Lower leg skin (tissue), 4 donors: ENCODE data around the gene LGALS14. TPM values are rescaled to one million over a fixed set of nuclear protein-coding genes. Genes with fewer than 3 reads are reported as not detected.
"Not testable (repeated sequence)": the region's sequence is repeated elsewhere in the genome, so short reads cannot be mapped to it uniquely, and the experiment has no call there.

Experiments used
- DNase-seq, 2 donors: peaks; one replicate each; pipeline ENCODE4 v3.0.0-alpha.2; 2019; ENCODE audit warnings: low spot score in 2 of 2
- H3K4me3 ChIP-seq: fragments of 200-600 bp; sonication (generic); 2 replicates; pipeline ENCODE4 v1.5.1; 2017; ENCODE audit warnings: mild to moderate bottlenecking, low read depth; ENCODE audit not compliant: poor library complexity, severe bottlenecking
- POLR2A ChIP-seq, 2 donors: fragments of 450-650 bp; IDR thresholded peaks; one replicate each; pipeline ENCODE4 v1.6.1; 2016 to 2017; ENCODE audit warnings: antibody characterized with exemption in 2 of 2, mild to moderate bottlenecking in 1 of 2, moderate library complexity in 1 of 2
- WGBS, 2 donors: methylation state at CpG; one replicate each; pipeline ENCODE4 v1.1.5; 2018; 5-methylcytosine and 5-hydroxymethylcytosine counted together
- intact Hi-C: fragments of 100-400 bp; cut with DNase I; formaldehyde crosslinking; loops from one replicate; pipeline ENCODE4 v1.15.0; 2023; ENCODE audit warnings: low total_unique reads
- total RNA-seq, 4 donors: library from RNA; depleted of rRNA; stranded (reverse); fragments of >200 nt; gene quantifications; one replicate each; pipeline ENCODE4 v1.1.0, GENCODE V29; 2016
- TF ChIP-seq, protein P1 (sequence below), 3 donors: fragments of 450-650 bp; IDR thresholded peaks; one replicate each; pipeline ENCODE4 v1.5.1; 2016; ENCODE audit warnings: antibody characterized with exemption in 3 of 3, mild to moderate bottlenecking in 3 of 3, moderate library complexity in 2 of 3

LGALS14 gene
- total RNA-seq, 4 donors from 2014 or later = not detected

DNA sequence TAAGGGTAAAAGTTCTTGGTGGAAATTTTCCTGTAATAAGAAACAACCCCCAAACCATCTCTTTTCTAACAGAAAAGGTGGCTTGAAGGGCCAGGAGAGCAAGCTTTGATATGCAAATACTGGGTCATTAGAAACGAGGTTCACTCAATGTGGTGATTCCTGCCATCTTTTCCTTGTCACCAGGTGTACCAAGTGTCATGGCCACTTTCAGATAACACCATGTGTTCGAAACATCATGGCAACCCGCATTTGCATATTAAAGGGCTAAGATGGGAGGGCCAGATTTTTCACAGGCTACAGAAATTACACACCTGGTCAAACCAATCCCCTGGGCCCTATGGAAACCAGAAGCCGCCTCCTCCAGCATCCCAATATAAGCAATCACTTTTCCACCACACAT, 33.3 kb upstream of the LGALS14 start:
- TF ChIP-seq, protein P1, sequence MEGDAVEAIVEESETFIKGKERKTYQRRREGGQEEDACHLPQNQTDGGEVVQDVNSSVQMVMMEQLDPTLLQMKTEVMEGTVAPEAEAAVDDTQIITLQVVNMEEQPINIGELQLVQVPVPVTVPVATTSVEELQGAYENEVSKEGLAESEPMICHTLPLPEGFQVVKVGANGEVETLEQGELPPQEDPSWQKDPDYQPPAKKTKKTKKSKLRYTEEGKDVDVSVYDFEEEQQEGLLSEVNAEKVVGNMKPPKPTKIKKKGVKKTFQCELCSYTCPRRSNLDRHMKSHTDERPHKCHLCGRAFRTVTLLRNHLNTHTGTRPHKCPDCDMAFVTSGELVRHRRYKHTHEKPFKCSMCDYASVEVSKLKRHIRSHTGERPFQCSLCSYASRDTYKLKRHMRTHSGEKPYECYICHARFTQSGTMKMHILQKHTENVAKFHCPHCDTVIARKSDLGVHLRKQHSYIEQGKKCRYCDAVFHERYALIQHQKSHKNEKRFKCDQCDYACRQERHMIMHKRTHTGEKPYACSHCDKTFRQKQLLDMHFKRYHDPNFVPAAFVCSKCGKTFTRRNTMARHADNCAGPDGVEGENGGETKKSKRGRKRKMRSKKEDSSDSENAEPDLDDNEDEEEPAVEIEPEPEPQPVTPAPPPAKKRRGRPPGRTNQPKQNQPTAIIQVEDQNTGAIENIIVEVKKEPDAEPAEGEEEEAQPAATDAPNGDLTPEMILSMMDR (IDR thresholded peaks at IDR 0.05) = no peak
- no peak for TF ChIP-seq POLR2A (IDR thresholded peaks at IDR 0.05)
- WGBS, 2 donors = 43 to 49% methylated on average over 4 of the region's 4 CpGs
- DNase-seq = no peak
- intact Hi-C loops = no loop called here
- no peak overlapping the region for H3K4me3 ChIP-seq

DNA sequence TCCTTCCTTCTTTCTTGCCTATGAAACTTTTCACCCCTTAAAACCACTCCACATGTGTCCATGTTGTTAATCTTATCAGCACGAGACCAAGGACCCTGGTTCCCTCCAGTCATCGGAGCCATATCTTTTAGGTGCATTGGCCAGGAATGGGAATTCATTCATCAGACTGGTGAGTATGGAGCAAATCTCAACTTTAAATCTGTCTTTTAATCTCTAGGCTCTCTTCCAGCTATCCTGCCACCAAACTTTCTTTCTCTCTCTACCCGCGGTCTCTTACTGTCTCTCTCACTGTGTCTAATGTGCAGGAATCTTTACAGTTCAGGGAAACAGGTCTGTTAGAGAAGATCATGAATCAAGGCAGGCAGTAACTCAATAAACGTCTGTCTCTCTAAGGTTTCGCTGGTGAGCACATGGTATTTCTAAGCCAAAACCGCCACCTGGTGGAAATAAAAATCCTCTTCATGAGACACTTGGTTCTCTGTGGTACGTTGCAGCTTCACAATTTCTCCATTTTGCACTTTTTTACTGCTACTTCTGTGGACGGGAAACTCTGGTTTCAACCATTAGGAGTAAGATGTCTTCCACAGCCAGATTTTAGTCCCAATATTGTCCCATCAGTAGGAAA, 32.4 kb upstream of the LGALS14 start:
- no peak overlapping the region for H3K4me3 ChIP-seq
- WGBS, 2 donors = 14 to 17% methylated on average over 9 of the region's 9 CpGs
- intact Hi-C loops = no loop called here
- TF ChIP-seq, protein P1 (IDR thresholded peaks at IDR 0.05) = no peak
- no peak for TF ChIP-seq POLR2A (IDR thresholded peaks at IDR 0.05)
- DNase-seq = no peak

DNA sequence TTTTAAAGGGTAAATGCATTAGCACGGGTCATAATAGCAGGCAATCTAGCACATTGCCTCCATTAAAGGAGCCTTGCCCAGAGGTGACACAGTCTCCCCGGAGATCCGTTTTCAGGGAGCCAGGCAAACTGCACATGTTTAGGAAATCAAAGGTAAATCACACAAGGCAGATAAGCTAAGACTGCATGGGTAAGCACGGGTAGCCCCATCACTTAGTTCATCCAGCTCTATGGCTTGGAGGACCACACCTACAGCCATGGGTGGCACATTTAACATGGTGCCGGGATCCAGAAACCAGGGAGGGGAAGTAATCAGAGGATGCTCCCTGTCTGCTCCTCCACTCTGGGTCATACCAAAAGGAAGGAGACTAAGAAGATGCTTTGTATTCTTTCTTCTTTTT, 31.8 kb upstream of the LGALS14 start:
- intact Hi-C loops = no loop called here
- WGBS, 2 donors = 68 to 75% methylated on average over 5 of the region's 5 CpGs

DNA sequence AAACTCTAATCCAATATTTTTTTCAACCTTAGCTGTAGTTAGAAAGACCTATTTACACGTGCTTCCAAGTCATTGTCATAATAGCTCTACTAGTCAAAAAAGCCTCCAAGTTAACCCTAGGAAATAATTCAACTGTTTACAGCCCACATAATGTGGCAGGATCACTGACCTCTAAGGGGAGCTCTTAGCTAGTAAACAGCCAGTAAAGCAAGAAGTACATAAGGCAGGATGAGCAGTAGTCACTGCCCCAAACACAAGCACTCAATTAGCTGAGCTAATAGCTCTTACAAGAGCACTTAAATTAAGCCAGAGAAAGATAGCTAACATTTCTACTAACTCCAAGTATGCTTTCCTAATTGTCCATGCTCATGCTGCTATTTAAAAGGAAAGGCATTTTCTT, 30.4 kb upstream of the LGALS14 start:
- WGBS, 2 donors = 30 to 36% methylated on average over 1 of the region's 1 CpG
- DNase-seq, H3K4me3 ChIP-seq, intact Hi-C loops: not testable (repeated sequence)

More for the DNA sequence above, 31.8 kb upstream of the LGALS14 start:
- TF ChIP-seq, protein P1 (IDR thresholded peaks at IDR 0.05) = no peak
- no peak for TF ChIP-seq POLR2A (IDR thresholded peaks at IDR 0.05)
- DNase-seq = no peak
- H3K4me3 ChIP-seq = no peak overlapping the region

DNA sequence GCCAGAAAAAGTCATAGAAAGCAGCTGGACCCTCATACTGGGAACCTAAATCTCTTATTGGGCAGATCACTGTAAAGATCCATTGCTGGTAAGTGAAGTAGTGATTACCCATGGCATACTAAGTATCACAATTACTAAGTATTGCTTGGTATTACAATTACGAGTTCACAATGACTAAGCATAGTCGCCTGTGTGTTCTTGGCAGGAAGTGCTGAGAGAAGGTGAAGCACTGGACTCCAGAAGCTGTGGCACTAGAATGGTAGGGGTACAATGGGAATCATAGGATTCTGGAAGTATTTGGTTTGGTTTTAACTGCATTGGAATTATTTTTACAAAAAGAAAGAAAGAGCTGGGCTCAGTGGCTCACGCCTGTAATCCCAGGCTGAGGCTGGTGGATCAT, 28.3 kb upstream of the LGALS14 start:
- 56 to 80% methylated on average over 3 of the region's 3 CpGs for WGBS, 2 donors
- no peak for TF ChIP-seq POLR2A (IDR thresholded peaks at IDR 0.05)
- TF ChIP-seq, protein P1 (IDR thresholded peaks at IDR 0.05) = no peak
- no peak for DNase-seq
- intact Hi-C loops = no loop called here
- no peak overlapping the region for H3K4me3 ChIP-seq

DNA sequence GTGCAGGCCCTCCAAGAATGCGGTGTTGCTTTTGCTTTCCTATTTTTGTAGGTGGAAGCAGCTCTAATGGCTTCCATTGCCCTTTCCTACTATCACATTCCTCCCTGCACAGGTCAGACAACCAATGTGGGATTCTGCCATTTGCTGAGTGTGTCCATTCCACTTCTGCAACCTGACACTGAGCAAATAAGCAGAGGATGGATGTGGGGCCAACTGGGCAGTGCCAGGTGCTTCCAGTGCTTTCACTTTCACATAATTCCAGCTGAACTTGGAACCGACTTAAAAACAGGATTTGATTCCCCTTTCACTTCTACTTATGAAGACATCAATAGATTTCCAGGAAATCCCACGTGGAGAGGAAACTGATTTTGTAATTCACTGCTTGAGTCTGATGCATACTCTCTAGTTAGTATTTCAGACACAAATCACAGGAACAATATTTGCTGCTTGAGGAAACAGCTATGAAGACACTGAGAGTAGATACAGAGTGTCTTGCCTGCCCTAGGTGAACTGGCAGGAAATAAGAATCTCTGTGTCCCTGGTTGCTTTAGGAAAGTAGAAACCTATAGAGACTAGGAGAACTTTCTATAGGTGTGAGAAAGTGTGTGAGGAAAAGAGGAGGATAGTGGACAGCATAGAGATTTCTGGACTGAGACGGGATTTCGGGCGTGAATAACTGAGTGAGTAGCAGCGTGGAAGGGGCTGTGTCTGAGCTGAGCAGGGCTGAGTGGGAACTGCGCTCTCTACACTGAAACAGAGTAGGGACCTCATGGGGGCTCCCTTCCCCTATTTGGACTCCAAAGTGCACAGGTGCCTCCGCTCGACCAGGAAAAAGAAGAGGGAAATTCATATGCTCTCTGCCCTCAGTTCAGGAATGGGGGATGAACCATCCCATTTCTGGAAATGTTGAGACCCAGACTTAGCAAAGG, 26.1 kb upstream of the LGALS14 start:
- WGBS, 2 donors = 66 to 72% methylated on average over 10 of the region's 10 CpGs
- TF ChIP-seq, protein P1 (IDR thresholded peaks at IDR 0.05) = no peak
- TF ChIP-seq POLR2A (IDR thresholded peaks at IDR 0.05) = no peak
- no peak for DNase-seq
- no peak overlapping the region for H3K4me3 ChIP-seq
- intact Hi-C loops = no loop called here
